ENCODE results near the gene FUT6.
"Not testable (repeated sequence)": the region's sequence is repeated elsewhere in the genome, so short reads cannot be mapped to it uniquely, and the experiment has no call there.

FUT6 gene

GRCh38 chr19:5784581-5785147 lies 54.8 kb downstream of the FUT6 start, which contains the start of gene PRR22:
TSS of gene PRR22 (minus strand) at chr19:5784746. CDS start at chr19:5784660, 86 bp downstream.
- H3K27me3 ChIP-seq = no peaks in the 10 kb centered on the region
- peaks cover 67% of the 10 kb centered on the region for H3K36me3 ChIP-seq
- H3K27ac ChIP-seq = no peak within 1 kb of the TSS
- H3K9me3 ChIP-seq = no peaks in the 10 kb centered on the region
- no peak within 1 kb of the TSS for H3K4me3 ChIP-seq (ENCODE audit: low read depth in 1 of 2, low read length in 1 of 2)
- H3K4me1 ChIP-seq (ENCODE audit: control insufficient read depth in 1 of 2, insufficient read depth in 1 of 2, low read depth in 1 of 2, low read length in 1 of 2) = no peaks in the 10 kb centered on the region
- TF ChIP-seq, protein P1, sequence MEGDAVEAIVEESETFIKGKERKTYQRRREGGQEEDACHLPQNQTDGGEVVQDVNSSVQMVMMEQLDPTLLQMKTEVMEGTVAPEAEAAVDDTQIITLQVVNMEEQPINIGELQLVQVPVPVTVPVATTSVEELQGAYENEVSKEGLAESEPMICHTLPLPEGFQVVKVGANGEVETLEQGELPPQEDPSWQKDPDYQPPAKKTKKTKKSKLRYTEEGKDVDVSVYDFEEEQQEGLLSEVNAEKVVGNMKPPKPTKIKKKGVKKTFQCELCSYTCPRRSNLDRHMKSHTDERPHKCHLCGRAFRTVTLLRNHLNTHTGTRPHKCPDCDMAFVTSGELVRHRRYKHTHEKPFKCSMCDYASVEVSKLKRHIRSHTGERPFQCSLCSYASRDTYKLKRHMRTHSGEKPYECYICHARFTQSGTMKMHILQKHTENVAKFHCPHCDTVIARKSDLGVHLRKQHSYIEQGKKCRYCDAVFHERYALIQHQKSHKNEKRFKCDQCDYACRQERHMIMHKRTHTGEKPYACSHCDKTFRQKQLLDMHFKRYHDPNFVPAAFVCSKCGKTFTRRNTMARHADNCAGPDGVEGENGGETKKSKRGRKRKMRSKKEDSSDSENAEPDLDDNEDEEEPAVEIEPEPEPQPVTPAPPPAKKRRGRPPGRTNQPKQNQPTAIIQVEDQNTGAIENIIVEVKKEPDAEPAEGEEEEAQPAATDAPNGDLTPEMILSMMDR (IDR thresholded peaks at IDR 0.05) = no peak

- Histone ChIP-seq H3K36me3 (peaks cover 57% of the 10 kb centered on the region), H3K4me3 (ENCODE audit: low read depth in 1 of 2, low read length in 1 of 2) (no peak overlapping the region), H3K4me1 (ENCODE audit: control insufficient read depth in 1 of 2, insufficient read depth in 1 of 2, low read depth in 1 of 2, low read length in 1 of 2) (no peaks in the 10 kb centered on the region), H3K9me3 (no peaks in the 10 kb centered on the region), H3K27me3 (no peaks in the 10 kb centered on the region), H3K27ac (no peak overlapping the region)
- TF ChIP-seq, protein P1 (IDR thresholded peaks at IDR 0.05) = no peak
Measured at GRCh38 chr19:5782945-5783919, 56.3 kb downstream of the FUT6 start.

GRCh38 chr19:5782322-5782721 lies 57.2 kb downstream of the FUT6 start:
- peaks cover 48% of the 10 kb centered on the region for H3K36me3 ChIP-seq
- no peak overlapping the region for H3K4me3 ChIP-seq (ENCODE audit: low read depth in 1 of 2, low read length in 1 of 2)
- no peaks in the 10 kb centered on the region for H3K4me1 ChIP-seq (ENCODE audit: control insufficient read depth in 1 of 2, insufficient read depth in 1 of 2, low read depth in 1 of 2, low read length in 1 of 2)
- no peaks in the 10 kb centered on the region for H3K9me3 ChIP-seq
- TF ChIP-seq, protein P1 (IDR thresholded peaks at IDR 0.05) = no peak
- H3K27me3 ChIP-seq = no peaks in the 10 kb centered on the region
- H3K27ac ChIP-seq = no peak overlapping the region

DNA sequence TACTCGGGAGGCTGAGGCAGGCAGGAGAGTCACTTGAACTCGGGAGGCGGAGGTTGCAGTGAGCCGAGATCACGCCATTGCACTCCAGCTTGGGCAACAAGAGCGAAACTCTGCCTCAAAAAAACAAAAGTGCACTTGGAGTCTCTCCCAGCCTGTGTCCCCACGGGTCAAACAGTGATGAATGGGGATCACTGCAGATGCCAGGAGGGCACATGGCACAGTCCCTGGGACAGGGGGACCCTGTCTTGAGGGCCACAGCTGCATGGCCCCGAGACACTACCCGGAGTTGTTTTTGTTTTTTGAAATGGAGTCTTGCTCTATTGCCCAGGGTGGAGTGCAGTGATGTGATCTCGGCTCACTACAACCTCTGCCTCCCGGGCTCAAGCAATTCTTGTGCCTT lies 58.6 kb downstream of the FUT6 start:
- H3K9me3 ChIP-seq; H3K4me1 ChIP-seq (ENCODE audit: control insufficient read depth in 1 of 2, insufficient read depth in 1 of 2, low read depth in 1 of 2, low read length in 1 of 2): not testable (repeated sequence)

More for the DNA sequence above, 58.6 kb downstream of the FUT6 start:
- not testable (repeated sequence) for H3K27ac ChIP-seq; H3K27me3 ChIP-seq; H3K4me3 ChIP-seq (ENCODE audit: low read depth in 1 of 2, low read length in 1 of 2)
- H3K36me3 ChIP-seq = peaks cover 34% of the 10 kb centered on the region

Measured in neutrophil (primary cell).